Right lobe of liver (tissue), 6 donors: ENCODE results near the gene DHRS4. TPM values are rescaled to one million over a fixed set of nuclear protein-coding genes. Genes with fewer than 3 reads are reported as not detected.
"Not testable (repeated sequence)": the region's sequence is repeated elsewhere in the genome, so short reads cannot be mapped to it uniquely, and the experiment has no call there.

Experiments
- ATAC-seq, 4 donors: fragments of 200-7000 bp; cut with Tn5 transposase; one replicate each; pipeline ENCODE4 v1.9.1; 2020; ENCODE audit warnings: mild to moderate bottlenecking in 4 of 4, moderate library complexity in 4 of 4
- DNase-seq, 3 donors: peaks; one replicate each; pipeline ENCODE4 v3.0.0-alpha.2; 2020
- H3K27ac ChIP-seq, 3 donors: fragments of 200-600 bp; one replicate each; pipeline ENCODE4 v1.8.0; 2022
- H3K27me3 ChIP-seq, 2 donors: fragments of 200-600 bp; one replicate each; pipeline ENCODE4 v1.8.0; 2022
- H3K36me3 ChIP-seq, 4 donors: fragments of 200-600 bp; sonication (generic) in 1 of 4; one replicate each; pipeline versions ENCODE4 v1.5.1 to v1.8.0; 2017 to 2022; ENCODE audit warnings: control low read depth in 1 of 4
- H3K4me1 ChIP-seq, 4 donors: fragments of 200-600 bp; sonication (generic) in 1 of 4; one replicate each; pipeline versions ENCODE4 v1.5.1 to v1.8.0; 2017 to 2022; ENCODE audit warnings: control low read depth in 1 of 4
- H3K4me3 ChIP-seq, 3 donors: fragments of 200-600 bp; one replicate each; pipeline ENCODE4 v1.8.0; 2022
- H3K9me3 ChIP-seq, 4 donors: fragments of 200-600 bp; sonication (generic) in 1 of 4; one replicate each; pipeline versions ENCODE4 v1.5.1 to v1.8.0; 2017 to 2022; ENCODE audit warnings: control low read depth in 1 of 4
- POLR2A ChIP-seq: fragments of 450-650 bp; IDR thresholded peaks from one replicate; pipeline ENCODE4 v1.6.1; 2017; ENCODE audit warnings: antibody characterized with exemption, mild to moderate bottlenecking
- WGBS: methylation state at CpG from one replicate; pipeline ENCODE4 v1.1.6; 2018; ENCODE audit warnings: low coverage, low lambda C conversion rate; ENCODE audit not compliant: insufficient coverage; ENCODE audit errors: missing lambda C conversion rate; 5-methylcytosine and 5-hydroxymethylcytosine counted together
- intact Hi-C, 2 donors: fragments of 100-400 bp; cut with DNase I; formaldehyde crosslinking; loops; one replicate each; pipeline versions ENCODE4 v1.11.2 to v1.14.1; 2022
- total RNA-seq, 6 experiments: library from RNA; depleted of rRNA in 2 of 6; stranded (reverse); fragments of >200 nt in 2 of 6; fragmentation: NEBNext Ultra II Directional in 3 of 6; extraction: Animal tissue kit (Norgen Biotek cat#: 25700) in 3 of 6; gene quantifications; one replicate each; pipeline versions ENCODE4 v1.1.0 to v1.2.4, GENCODE V29; 2016 to 2023
- TF ChIP-seq, protein P1 (sequence below), 4 donors: fragments of 200-600 bp in 3 of 4; fragments of 450-650 bp in 1 of 4; IDR thresholded peaks; one replicate each; pipeline versions ENCODE4 v1.5.1 to v1.8.0; 2016 to 2022; ENCODE audit warnings: antibody characterized with exemption in 4 of 4, mild to moderate bottlenecking in 2 of 4
- donor health status: DM: no; HTN: yes; CAD: no.
- donor health status: DM: no; HTN: no; CAD: no.
- donor health status: DM: no; HTN: no; CAD: no.
- donor health status: DM: no; HTN: yes; CAD: no.
- donor health status: DM: no; HTN: yes; CAD: no.

Gene DHRS4
- total RNA-seq, 6 experiments from 2014 or later: 30.5 to 82.5 (median 45.1) TPM

DNA sequence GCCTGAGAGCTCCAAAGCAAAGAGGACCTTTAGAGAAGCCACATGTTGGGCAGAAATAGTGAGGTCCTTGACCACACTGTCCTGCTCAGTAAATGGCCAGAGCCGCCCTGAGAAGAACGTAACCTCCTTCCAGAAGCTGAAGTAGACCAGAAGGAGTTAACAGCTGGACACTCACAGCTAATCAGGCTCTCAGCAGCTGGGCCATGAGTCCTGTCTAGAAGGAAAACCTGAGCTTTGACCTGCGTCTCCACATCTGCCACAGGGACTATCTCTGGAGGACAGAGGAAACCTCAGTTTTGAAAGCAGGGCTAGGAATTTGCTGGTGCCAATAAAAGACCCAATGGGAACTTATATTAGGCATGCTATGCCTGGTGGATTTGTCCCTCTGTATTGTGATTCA lies 12.3 kb upstream of the DHRS4 start:
- H3K4me1 ChIP-seq: peaks cover 0 to 47% (median 15%) of the 10 kb centered on the region in 4 donors
- H3K27me3 ChIP-seq: no peaks in the 10 kb centered on the region
- ATAC-seq (no peak), DNase-seq (no peak)
- H3K9me3 ChIP-seq: no peaks in the 10 kb centered on the region
- intact Hi-C loops: no loop called here
- no CpG with 5 or more reads among the region's 3 CpGs for whole genome bisulfite sequencing
- no peak overlapping the region for H3K27ac ChIP-seq
- H3K36me3 ChIP-seq: peaks cover 0 to 7% (median 0%) of the 10 kb centered on the region in 4 donors
- TF ChIP-seq, protein P1, sequence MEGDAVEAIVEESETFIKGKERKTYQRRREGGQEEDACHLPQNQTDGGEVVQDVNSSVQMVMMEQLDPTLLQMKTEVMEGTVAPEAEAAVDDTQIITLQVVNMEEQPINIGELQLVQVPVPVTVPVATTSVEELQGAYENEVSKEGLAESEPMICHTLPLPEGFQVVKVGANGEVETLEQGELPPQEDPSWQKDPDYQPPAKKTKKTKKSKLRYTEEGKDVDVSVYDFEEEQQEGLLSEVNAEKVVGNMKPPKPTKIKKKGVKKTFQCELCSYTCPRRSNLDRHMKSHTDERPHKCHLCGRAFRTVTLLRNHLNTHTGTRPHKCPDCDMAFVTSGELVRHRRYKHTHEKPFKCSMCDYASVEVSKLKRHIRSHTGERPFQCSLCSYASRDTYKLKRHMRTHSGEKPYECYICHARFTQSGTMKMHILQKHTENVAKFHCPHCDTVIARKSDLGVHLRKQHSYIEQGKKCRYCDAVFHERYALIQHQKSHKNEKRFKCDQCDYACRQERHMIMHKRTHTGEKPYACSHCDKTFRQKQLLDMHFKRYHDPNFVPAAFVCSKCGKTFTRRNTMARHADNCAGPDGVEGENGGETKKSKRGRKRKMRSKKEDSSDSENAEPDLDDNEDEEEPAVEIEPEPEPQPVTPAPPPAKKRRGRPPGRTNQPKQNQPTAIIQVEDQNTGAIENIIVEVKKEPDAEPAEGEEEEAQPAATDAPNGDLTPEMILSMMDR (IDR thresholded peaks at IDR 0.05): no peak
- no peak for TF ChIP-seq POLR2A
- no peak overlapping the region for H3K4me3 ChIP-seq

DNA sequence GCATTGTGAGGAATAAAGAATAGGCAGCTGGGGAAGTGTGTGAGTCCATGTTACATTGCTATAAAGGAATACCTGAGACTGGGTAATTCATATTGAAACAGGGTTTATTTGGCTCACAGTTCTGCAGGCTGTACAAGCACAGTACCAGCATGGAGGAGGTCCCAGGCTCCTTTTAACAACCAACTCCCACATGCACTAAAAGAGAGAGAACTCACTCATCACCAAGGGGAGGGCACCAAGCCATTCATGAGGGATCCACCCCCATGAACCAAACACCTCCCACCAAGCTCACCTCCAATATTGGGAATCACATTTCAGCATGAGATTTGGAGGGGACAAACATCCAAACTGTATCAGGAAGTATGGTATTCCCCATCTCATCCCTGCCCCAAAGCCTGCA lies 11.9 kb upstream of the DHRS4 start:
- no peak for TF ChIP-seq POLR2A
- TF ChIP-seq, protein P1 (IDR thresholded peaks at IDR 0.05): no peak
- H3K27ac ChIP-seq: no peak overlapping the region
- H3K4me3 ChIP-seq: no peak overlapping the region
- DNase-seq (no peak), ATAC-seq (no peak)
- intact Hi-C loops: no loop called here
- peaks cover 0 to 7% (median 0%) of the 10 kb centered on the region in 4 donors for H3K36me3 ChIP-seq
- H3K4me1 ChIP-seq: peaks cover 0 to 46% (median 15%) of the 10 kb centered on the region in 4 donors
- no peaks in the 10 kb centered on the region for H3K27me3 ChIP-seq
- H3K9me3 ChIP-seq: no peaks in the 10 kb centered on the region

DNA sequence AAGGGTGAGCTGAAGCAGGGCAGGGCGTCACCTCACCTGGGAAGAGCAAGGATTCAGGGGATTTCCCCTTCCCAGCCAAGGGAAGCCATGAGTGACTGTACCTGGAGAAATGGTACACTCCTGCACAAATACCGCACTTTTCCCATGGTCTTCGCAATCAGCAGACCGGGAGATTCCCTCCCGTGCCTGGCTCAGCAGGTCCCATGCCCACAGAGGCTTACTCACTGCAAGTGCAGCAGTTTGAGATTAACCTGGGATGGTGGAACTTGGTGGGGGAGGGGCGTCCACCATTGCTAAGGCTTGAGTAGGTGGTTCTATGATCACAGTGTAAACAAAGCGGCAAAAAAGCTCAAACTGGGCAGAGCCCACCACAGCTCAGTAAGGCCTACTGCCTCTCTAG lies 11.0 kb upstream of the DHRS4 start:
- no peak for DNase-seq
- Histone ChIP-seq H3K4me3 (no peak overlapping the region), H3K36me3 (peaks cover 0 to 7% (median 0%) of the 10 kb centered on the region in 4 donors), H3K9me3 (no peaks in the 10 kb centered on the region), H3K4me1 (peaks cover 0 to 36% (median 13%) of the 10 kb centered on the region in 4 donors), H3K27ac (no peak overlapping the region), H3K27me3 (no peaks in the 10 kb centered on the region)
- no peak for ATAC-seq
- TF ChIP-seq, protein P1 (IDR thresholded peaks at IDR 0.05): no peak
- no peak for TF ChIP-seq POLR2A
- WGBS: 88% methylated on average over 5 of the region's 7 CpGs
- intact Hi-C loops: no loop called here

DNA sequence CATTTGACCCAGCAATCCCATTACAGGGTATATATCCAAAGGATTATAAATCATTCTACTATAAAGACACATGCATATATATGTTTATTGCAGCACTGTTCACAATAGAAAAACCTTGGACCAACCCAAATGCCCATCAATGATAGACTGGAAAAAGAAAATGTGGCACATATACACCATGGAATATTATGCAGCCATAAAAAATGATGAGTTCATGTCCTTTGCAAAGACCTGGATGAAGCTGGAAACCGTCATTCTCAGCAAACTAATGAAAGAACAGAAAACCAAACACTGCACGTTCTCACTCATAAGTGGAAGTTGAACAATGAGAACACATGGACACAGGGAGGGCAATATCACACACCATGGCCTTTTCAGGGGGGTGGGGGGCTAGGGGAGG lies 4.5 kb upstream of the DHRS4 start:
- H3K4me3 ChIP-seq, intact Hi-C loops, H3K36me3 ChIP-seq, DNase-seq, H3K27me3 ChIP-seq, H3K27ac ChIP-seq, H3K9me3 ChIP-seq, ATAC-seq: not testable (repeated sequence)
- H3K4me1 ChIP-seq: peaks cover 0 to 35% (median 6%) of the 10 kb centered on the region in 4 donors
- WGBS: 71% methylated on average over 2 of the region's 2 CpGs

DNA sequence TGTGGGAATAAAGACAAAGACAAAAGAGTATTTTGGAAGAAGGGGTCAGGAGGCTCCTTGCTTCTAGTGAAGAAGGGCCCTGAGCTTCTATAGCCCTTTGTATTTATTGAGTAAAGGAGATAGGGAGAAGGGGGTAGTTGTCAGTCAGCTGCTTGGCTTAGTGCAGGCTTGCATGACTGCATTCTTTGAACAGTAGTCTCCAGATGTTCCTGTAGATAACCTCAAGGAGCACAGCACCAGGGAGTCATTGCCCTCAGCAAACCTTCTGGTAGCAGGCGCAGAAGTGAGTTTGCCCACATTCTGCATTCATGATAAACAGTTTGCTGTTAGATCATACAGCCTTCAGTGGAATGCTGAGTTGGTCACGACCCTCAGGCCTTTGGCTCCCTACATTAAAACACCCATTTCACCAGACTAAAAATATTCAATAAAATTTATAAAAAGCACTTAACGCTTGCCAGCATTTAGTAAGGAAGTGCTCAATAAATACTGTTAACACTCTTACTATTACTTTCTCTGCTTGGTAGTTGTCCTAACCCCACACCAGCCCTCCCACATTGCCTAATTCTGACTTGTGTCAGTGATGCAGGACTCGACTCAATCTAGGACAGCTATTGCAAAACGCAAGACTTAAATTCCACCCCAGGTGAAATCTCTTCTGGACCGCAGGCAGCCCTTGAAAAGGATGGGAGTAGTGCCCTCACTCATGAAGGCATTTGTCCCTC lies 3.0 kb upstream of the DHRS4 start:
- ATAC-seq: peak in 3 of 4 donors; percentile 2 to 13 (median 12)
- Histone ChIP-seq H3K27ac (peak overlapping the region in 2 of 3 donors; percentile 50 to 92), H3K4me1 (peaks cover 0 to 38% (median 10%) of the 10 kb centered on the region in 4 donors), H3K27me3 (no peaks in the 10 kb centered on the region), H3K4me3 (no peak overlapping the region), H3K9me3 (no peaks in the 10 kb centered on the region), H3K36me3 (no peaks in the 10 kb centered on the region)
- TF ChIP-seq POLR2A: no peak
- TF ChIP-seq, protein P1 (IDR thresholded peaks at IDR 0.05): no peak
- intact Hi-C loops: no loop called here
- WGBS: 24% methylated on average over 5 of the region's 6 CpGs
- DNase-seq: peak in 1 of 3 donors; percentile 60

DNA sequence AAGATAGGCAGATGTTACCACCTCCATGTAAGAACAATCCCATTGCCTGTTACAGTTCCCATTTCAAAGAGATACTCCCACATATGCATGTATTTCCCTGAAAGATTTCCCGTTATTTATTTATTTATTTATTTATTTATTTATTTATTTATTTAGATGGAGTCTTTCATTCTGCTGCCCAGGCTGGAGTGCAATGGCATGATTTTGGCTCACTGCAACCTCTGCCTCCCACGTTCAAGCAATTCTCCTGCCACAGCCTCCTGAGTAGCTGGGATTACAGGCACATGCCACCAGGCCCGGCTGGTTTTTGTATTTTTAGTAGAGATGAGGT lies 2.5 kb upstream of the DHRS4 start:
- H3K9me3 ChIP-seq, ATAC-seq, DNase-seq, H3K36me3 ChIP-seq, intact Hi-C loops, H3K27me3 ChIP-seq, H3K4me3 ChIP-seq: not testable (repeated sequence)
- H3K4me1 ChIP-seq: peaks cover 0 to 38% (median 10%) of the 10 kb centered on the region in 4 donors
- H3K27ac ChIP-seq: peak overlapping the region in 1 of 3 donors; percentile 92
- WGBS: 63% methylated on average over 3 of the region's 3 CpGs
